ENCODE data around the gene SRP68.

The SRP68 gene

DNA sequence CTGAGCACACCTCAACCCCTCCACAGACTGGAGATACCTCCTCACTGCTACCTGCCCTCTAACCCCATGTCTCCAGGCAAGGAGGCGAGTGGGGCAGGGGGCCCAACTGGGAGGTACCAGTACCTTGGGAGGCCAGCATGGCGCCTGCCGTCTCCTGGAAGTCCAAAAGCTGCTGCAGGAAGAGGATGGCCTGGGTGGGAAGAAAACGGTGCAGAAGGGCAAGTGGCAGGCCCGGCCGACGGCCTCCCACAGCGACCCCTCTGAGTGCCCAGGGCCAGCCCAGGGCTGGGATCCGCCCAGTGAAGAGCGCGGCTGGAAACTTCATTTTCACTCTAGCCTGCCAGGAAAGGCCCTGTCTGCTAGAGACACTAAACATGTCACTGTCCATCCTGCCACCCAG is 15.2 kb upstream of the SRP68 start:
- Histone ChIP-seq H3K9ac (ENCODE audit: insufficient read length) (no peak overlapping the region), H3K9me3 (ENCODE audit: low read depth, low read length) (no peaks in the 10 kb centered on the region), H3K27ac (no peak overlapping the region), H3K36me3 (ENCODE audit: insufficient read depth, low read length) (peaks cover 28% of the 10 kb centered on the region; the same call in 1 of the 2 replicates), H3K4me3 (no peak overlapping the region)
- TF ChIP-seq EZH2 (IDR thresholded peaks at IDR 0.05), result no peak
- no peak for TF ChIP-seq POLR2AphosphoS5 (IDR thresholded peaks at IDR 0.05; ENCODE audit: borderline replicate concordance, low read depth, low read length)
- no peak for TF ChIP-seq FOXP2 (optimal IDR thresholded peaks at IDR 0.05; ENCODE audit: control extremely low read depth, extremely low read length, insufficient read depth)
- no peak for DNase-seq (ENCODE audit: low read depth, low spot score)

DNA sequence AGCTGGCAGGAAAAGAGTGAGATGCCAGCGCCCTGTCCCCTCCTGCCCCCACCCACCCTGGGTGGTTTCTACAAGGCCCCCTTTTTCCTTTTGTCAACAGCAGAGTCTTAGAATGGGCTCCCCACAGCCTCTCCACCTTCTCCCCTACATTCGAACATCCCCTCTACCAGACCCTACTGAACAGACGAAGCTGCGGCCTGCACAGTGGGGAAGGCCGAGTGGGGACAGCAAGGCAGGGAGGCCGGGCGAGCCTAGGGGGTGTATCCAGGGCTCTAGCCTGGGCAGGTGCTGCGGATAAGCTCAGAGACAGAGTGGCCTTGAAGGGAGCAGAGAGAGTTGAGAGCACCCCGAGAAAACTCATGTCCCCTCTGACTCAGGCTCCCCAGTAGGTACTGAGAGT is 14.1 kb upstream of the SRP68 start:
- no peak overlapping the region for H3K4me3 ChIP-seq
- no peak for TF ChIP-seq EZH2 (IDR thresholded peaks at IDR 0.05)
- TF ChIP-seq POLR2AphosphoS5 (IDR thresholded peaks at IDR 0.05; ENCODE audit: borderline replicate concordance, low read depth, low read length), result no peak
- TF ChIP-seq FOXP2 (optimal IDR thresholded peaks at IDR 0.05; ENCODE audit: control extremely low read depth, extremely low read length, insufficient read depth), result no peak
- H3K9me3 ChIP-seq (ENCODE audit: low read depth, low read length), result no peaks in the 10 kb centered on the region
- H3K36me3 ChIP-seq (ENCODE audit: insufficient read depth, low read length), result peaks cover 28% of the 10 kb centered on the region; the same call in 1 of the 2 replicates
- no peak overlapping the region for H3K27ac ChIP-seq
- H3K9ac ChIP-seq (ENCODE audit: insufficient read length), result no peak overlapping the region
- DNase-seq (ENCODE audit: low read depth, low spot score), result no peak

DNA sequence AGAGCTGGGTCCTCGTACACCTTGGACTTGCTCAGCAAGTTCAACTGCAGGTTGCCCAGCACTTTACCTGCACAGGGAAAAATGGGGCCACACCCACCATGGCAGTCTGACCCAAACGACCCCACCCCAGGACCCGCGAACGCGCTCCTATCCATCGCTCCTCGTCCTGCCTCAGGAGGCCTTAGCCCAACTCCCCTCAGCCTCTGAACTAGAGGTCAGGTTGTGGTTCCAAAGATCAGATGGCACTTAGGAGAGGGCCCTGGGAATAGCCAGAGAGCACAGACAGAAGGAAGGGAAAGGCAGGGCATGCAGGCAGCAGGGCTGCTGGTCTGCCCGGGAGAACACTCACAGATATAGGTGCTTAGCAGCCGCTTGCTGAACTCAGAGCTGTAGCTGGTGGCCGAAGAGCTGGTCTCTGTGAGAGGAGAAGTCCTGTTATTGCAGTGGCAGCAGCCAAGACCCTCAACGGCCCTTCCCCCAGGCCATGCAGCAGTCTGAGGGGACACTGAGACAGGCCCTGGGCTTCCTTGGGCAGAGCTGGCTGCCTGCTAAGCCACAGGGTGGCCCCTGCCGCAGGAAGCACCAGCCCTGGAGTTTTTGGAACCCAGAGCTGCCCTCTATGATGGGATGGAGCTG is 13.5 kb upstream of the SRP68 start:
- DNase-seq (ENCODE audit: low read depth, low spot score), result no peak
- Histone ChIP-seq H3K36me3 (ENCODE audit: insufficient read depth, low read length) (peaks cover 28% of the 10 kb centered on the region; the same call in 1 of the 2 replicates), H3K9ac (ENCODE audit: insufficient read length) (no peak overlapping the region), H3K9me3 (ENCODE audit: low read depth, low read length) (no peaks in the 10 kb centered on the region), H3K27ac (no peak overlapping the region), H3K4me3 (no peak overlapping the region)
- TF ChIP-seq POLR2AphosphoS5 (IDR thresholded peaks at IDR 0.05; ENCODE audit: borderline replicate concordance, low read depth, low read length) (no peak), EZH2 (IDR thresholded peaks at IDR 0.05) (no peak), FOXP2 (optimal IDR thresholded peaks at IDR 0.05; ENCODE audit: control extremely low read depth, extremely low read length, insufficient read depth) (no peak)

DNA sequence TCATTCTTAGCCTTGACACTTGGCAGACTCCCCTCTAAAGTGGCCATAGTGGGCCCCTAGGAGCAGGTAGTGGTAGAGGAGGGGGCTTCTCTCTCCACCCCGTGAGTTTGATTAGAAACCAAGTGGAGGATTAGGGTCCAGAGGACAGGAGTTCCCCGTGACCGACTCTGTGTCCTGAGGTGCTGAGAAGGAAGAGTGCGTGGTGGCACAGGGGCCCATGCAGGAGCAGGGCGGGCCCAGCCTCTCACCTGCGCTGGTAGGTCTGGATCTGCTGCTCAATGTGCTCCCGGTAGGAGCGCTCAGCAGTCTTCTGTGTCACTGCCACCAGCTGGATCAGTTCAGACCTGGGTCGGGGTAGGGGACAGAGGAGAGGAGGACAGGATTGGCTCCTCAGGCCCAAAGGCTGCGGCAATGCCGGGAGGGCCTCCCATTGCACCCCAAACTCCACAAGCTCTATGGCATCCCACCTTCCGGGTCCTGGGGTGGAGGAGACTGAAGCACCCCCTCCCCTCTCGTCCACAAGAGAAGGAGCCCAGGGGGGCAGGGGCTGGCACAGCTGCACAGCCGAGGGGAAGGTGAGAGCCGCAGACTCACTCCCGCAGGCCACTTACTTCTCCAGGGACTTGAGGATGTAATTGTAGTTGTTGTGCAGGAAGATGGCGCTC is 12.9 kb upstream of the SRP68 start:
- TF ChIP-seq POLR2AphosphoS5 (IDR thresholded peaks at IDR 0.05; ENCODE audit: borderline replicate concordance, low read depth, low read length) (no peak), FOXP2 (optimal IDR thresholded peaks at IDR 0.05; ENCODE audit: control extremely low read depth, extremely low read length, insufficient read depth) (no peak), EZH2 (IDR thresholded peaks at IDR 0.05) (no peak)
- no peak overlapping the region for H3K27ac ChIP-seq
- H3K4me3 ChIP-seq, result no peak overlapping the region
- H3K9ac ChIP-seq (ENCODE audit: insufficient read length), result no peak overlapping the region
- peaks cover 28% of the 10 kb centered on the region; the same call in 1 of the 2 replicates for H3K36me3 ChIP-seq (ENCODE audit: insufficient read depth, low read length)
- H3K9me3 ChIP-seq (ENCODE audit: low read depth, low read length), result no peaks in the 10 kb centered on the region
- DNase-seq (ENCODE audit: low read depth, low spot score), result no peak

DNA sequence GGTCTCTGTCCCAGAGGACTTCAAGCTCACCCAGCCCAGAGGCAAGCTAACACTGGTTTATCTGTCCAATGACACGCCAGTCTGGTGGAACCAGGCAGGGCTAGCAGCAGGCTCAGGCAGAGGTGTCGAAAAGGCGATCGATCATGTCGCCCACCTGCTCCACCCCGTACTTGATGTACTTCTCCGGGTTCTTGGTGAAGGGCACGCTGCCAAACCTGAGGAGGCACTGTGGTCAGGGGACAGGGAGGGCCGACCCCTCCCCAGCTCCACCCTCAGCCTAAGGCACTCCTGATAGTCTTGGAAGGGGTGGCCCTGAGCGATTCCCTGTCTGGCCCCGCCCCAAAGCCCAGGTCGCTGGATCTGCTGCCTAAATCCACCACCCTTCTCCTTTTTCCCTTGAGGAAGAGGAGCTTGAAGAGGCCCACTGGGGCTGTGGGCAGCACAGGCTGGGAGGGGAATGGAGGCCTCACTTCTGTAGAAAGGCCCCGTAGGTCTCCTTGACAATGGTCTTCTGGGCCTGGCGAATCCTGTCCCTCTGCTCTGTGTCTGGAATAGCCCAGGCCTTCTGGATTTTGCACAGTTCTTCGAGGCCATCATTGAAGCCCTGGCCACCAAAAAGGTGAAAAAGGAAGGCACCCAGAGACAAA is 11.3 kb upstream of the SRP68 start:
- no peak for DNase-seq (ENCODE audit: low read depth, low spot score)
- 0 out of 2 replicates have a peak overlapping the region, but pooled peaks have one; percentile 42 for H3K27ac ChIP-seq
- no peak overlapping the region for H3K4me3 ChIP-seq
- no peak overlapping the region for H3K9ac ChIP-seq (ENCODE audit: insufficient read length)
- peaks cover 20% of the 10 kb centered on the region; the same call in 1 of the 2 replicates for H3K36me3 ChIP-seq (ENCODE audit: insufficient read depth, low read length)
- H3K9me3 ChIP-seq (ENCODE audit: low read depth, low read length), result no peaks in the 10 kb centered on the region
- TF ChIP-seq POLR2AphosphoS5 (IDR thresholded peaks at IDR 0.05; ENCODE audit: borderline replicate concordance, low read depth, low read length), result no peak
- TF ChIP-seq FOXP2 (optimal IDR thresholded peaks at IDR 0.05; ENCODE audit: control extremely low read depth, extremely low read length, insufficient read depth), result no peak
- no peak for TF ChIP-seq EZH2 (IDR thresholded peaks at IDR 0.05)

DNA sequence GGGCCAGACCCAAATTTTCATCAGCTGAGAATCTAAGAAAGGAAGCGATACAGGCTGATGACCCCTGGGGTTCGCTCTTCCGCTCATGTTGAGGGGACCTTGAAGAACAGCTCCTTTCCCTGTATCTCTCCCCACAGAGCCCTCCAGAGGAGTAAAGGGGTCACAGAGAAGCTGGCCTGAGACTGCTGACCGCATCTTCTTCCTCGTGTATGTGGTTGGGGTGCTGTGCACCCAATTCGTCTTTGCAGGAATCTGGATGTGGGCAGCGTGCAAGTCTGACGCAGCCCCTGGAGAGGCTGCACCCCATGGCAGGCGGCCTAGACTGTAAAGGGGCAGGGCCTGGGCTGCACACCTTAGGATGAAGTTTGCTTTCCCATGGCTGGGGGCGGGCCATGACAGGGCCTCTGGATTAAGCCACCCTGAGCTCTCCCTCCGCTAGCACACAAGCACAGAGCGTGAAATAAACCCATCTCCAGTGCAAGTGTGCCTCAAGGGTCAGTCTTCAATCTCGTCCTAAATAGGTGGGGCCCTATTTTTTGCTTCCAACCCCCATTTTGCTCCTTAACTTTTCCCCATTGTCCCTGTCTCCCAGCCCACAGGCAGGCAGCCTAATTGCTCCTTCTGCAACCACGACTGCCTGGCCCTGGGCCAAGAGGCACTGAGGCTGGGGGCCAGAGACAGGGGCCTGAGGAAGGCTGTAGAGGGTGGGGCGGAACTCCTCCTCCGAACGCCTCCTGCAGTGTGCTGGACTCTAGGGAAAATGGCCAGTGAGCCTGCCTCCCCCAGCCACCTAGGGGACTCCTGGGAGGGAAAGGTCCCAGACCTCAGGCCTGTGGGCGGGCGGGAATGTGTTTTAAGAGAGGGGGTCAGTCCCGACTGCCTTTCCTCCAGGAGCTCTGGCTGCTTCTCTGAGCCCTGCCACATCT is 10.3 kb upstream of the SRP68 start:
- Histone ChIP-seq H3K36me3 (ENCODE audit: insufficient read depth, low read length) (peaks cover 17% of the 10 kb centered on the region; the same call in 1 of the 2 replicates), H3K27ac (0 out of 2 replicates have a peak overlapping the region, but pooled peaks have one; percentile 42), H3K4me3 (no peak overlapping the region), H3K9me3 (ENCODE audit: low read depth, low read length) (no peaks in the 10 kb centered on the region), H3K9ac (ENCODE audit: insufficient read length) (no peak overlapping the region)
- no peak for DNase-seq (ENCODE audit: low read depth, low spot score)
- TF ChIP-seq POLR2AphosphoS5 (IDR thresholded peaks at IDR 0.05; ENCODE audit: borderline replicate concordance, low read depth, low read length), result no peak; the same call in 1 of the 2 replicates
- TF ChIP-seq EZH2 (IDR thresholded peaks at IDR 0.05), result no peak
- no peak for TF ChIP-seq FOXP2 (optimal IDR thresholded peaks at IDR 0.05; ENCODE audit: control extremely low read depth, extremely low read length, insufficient read depth)

DNA sequence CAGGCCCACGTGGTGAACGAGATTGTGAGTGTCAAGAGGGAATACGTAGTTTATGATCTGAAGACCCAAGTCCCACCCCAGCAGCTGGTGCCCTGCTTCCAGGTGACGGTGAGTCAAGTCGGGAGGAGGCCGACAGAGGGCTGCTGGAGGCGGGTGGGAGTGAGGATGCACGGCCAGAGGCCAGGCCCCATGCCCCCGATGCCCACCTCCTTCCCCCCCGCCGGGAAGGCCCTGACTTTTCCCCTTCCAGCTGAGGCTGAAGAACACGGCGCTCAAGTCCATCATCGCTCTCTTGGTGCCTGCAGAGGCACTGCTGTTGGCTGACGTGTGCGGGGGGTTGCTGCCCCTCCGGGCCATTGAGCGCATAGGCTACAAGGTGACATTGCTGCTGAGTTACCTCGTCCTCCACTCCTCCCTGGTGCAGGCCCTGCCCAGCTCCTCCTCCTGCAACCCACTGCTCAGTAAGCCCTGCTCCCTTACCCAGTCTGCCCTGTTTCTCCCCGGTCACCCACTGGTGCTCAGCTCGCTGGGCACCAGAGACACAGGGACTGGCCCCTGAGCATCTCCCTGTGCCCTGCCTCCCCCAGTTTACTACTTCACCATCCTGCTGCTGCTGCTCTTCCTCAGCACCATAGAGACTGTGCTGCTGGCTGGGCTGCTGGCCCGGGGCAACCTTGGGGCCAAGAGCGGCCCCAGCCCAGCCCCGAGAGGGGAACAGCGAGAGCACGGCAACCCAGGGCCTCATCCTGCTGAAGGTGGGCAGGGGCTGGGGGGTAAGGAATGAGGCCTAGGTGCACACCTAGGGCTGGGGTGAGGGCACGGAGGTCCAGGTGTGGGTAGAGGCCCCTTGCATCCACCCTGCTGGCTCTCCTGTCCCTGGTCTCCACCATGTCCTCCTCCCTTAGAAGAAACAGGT is 9.2 kb upstream of the SRP68 start:
- Histone ChIP-seq H3K9ac (ENCODE audit: insufficient read length) (no peak overlapping the region), H3K27ac (no peak overlapping the region), H3K4me3 (no peak overlapping the region), H3K9me3 (ENCODE audit: low read depth, low read length) (no peaks in the 10 kb centered on the region), H3K36me3 (ENCODE audit: insufficient read depth, low read length) (peaks cover 17% of the 10 kb centered on the region; the same call in 1 of the 2 replicates)
- TF ChIP-seq EZH2 (IDR thresholded peaks at IDR 0.05), result no peak
- TF ChIP-seq FOXP2 (optimal IDR thresholded peaks at IDR 0.05; ENCODE audit: control extremely low read depth, extremely low read length, insufficient read depth), result no peak
- 0 out of 2 replicates have a peak, but pooled peaks have one; percentile 9 for TF ChIP-seq POLR2AphosphoS5 (IDR thresholded peaks at IDR 0.05; ENCODE audit: borderline replicate concordance, low read depth, low read length)
- DNase-seq (ENCODE audit: low read depth, low spot score), result no peak
